ENCODE measurements around the gene SLC46A1. TPM values are rescaled to one million over a fixed set of nuclear protein-coding genes. Genes with fewer than 3 reads are reported as not detected.
A peak's percentile ranks its signal among the peaks of the same experiment; 100 is the strongest.

SLC46A1 gene
- total and polyA plus RNA-seq, 2 of the 13 experiments (the other 11 are each of a cell fraction or from before 2014, with no cell fraction given) = 19.6 to 22.6 TPM

DNA sequence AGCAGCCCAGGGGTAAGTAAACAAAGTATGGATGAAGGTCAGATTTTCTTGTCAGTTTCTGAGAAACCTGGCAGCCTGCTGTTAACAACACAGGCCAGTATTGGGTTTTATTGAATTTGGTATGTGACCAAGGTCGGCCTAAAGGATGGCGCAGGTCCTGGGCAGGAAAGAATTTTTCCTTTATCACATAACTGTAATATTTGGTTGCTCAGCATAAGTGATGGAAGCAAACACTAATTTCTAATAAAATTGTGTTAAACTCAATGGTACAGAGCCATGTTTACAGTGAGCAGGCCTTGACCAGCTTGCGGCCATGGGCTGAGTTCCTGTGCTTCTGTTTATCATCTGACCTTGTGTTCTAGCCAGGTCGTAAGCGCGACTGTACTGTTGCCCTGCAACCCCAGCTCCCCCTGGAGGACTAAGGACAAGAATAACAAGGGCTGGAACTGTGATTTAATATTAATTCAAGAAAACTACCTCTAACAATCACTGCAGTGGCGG, 59.2 kb downstream of the SLC46A1 start (continued):
- TF ChIP-seq, protein P1, sequence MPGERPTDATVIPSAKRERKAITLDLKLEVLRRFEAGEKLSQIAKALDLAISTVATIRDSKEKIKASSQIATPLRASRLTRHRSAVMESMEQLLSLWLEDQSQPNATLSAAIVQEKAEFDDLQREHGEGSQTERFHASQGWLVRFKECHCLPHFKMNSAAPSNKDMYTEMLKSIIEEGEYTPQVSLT (CRISPR knock-in tag; IDR thresholded peaks at IDR 0.05; ENCODE audit: borderline replicate concordance, low read depth) = no peak
- TF ChIP-seq ZNF264 (CRISPR knock-in tag; IDR thresholded peaks at IDR 0.05) (0 out of 2 replicates have a peak, but pooled peaks have one; percentile 37), PAF1 (CRISPR knock-in tag; IDR thresholded peaks at IDR 0.05) (no peak), ZSCAN31 (CRISPR knock-in tag; IDR thresholded peaks at IDR 0.05; ENCODE audit: low read depth) (no peak), ZNF841 (CRISPR knock-in tag; IDR thresholded peaks at IDR 0.05; ENCODE audit: borderline replicate concordance) (no peak), ZNF883 (CRISPR knock-in tag; IDR thresholded peaks at IDR 0.05; ENCODE audit: not compliant biosample characterization) (no peak), GFI1 (CRISPR knock-in tag; IDR thresholded peaks at IDR 0.05; ENCODE audit: borderline replicate concordance) (peak; percentile 73; the same call in 1 of the 2 replicates), ZNF652 (CRISPR knock-in tag; IDR thresholded peaks at IDR 0.05; ENCODE audit: borderline replicate concordance, low read depth) (peak; percentile 39; the same call in 1 of the 2 replicates), ZNF484 (CRISPR knock-in tag; IDR thresholded peaks at IDR 0.05; ENCODE audit: borderline replicate concordance, low read depth) (no peak), ZBTB1 (CRISPR knock-in tag; IDR thresholded peaks at IDR 0.05; ENCODE audit: borderline replicate concordance) (no peak), SOX6 (IDR thresholded peaks at IDR 0.05) (no peak), SOX6 (CRISPR knock-in tag; IDR thresholded peaks at IDR 0.05) (peak; percentile 11; the same call in 1 of the 2 replicates), ZFP90 (CRISPR knock-in tag; IDR thresholded peaks at IDR 0.05; ENCODE audit: borderline replicate concordance) (0 out of 2 replicates have a peak, but pooled peaks have one; percentile 47), NCOA2 (CRISPR knock-in tag; IDR thresholded peaks at IDR 0.05) (peak; percentile 46; the same call in 1 of the 2 replicates)
- TF ChIP-seq, protein P2, sequence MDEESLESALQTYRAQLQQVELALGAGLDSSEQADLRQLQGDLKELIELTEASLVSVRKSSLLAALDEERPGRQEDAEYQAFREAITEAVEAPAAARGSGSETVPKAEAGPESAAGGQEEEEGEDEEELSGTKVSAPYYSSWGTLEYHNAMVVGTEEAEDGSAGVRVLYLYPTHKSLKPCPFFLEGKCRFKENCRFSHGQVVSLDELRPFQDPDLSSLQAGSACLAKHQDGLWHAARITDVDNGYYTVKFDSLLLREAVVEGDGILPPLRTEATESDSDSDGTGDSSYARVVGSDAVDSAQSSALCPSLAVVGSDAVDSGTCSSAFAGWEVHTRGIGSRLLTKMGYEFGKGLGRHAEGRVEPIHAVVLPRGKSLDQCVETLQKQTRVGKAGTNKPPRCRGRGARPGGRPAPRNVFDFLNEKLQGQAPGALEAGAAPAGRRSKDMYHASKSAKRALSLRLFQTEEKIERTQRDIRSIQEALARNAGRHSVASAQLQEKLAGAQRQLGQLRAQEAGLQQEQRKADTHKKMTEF (CRISPR knock-in tag; IDR thresholded peaks at IDR 0.05) = 0 out of 2 replicates have a peak, but pooled peaks have one; percentile 31
- TF ChIP-seq, protein P3, sequence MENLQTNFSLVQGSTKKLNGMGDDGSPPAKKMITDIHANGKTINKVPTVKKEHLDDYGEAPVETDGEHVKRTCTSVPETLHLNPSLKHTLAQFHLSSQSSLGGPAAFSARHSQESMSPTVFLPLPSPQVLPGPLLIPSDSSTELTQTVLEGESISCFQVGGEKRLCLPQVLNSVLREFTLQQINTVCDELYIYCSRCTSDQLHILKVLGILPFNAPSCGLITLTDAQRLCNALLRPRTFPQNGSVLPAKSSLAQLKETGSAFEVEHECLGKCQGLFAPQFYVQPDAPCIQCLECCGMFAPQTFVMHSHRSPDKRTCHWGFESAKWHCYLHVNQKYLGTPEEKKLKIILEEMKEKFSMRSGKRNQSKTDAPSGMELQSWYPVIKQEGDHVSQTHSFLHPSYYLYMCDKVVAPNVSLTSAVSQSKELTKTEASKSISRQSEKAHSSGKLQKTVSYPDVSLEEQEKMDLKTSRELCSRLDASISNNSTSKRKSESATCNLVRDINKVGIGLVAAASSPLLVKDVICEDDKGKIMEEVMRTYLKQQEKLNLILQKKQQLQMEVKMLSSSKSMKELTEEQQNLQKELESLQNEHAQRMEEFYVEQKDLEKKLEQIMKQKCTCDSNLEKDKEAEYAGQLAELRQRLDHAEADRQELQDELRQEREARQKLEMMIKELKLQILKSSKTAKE (CRISPR knock-in tag; IDR thresholded peaks at IDR 0.05; ENCODE audit: borderline replicate concordance) = 0 out of 2 replicates have a peak, but pooled peaks have one; percentile 15
- TF ChIP-seq, protein P4, sequence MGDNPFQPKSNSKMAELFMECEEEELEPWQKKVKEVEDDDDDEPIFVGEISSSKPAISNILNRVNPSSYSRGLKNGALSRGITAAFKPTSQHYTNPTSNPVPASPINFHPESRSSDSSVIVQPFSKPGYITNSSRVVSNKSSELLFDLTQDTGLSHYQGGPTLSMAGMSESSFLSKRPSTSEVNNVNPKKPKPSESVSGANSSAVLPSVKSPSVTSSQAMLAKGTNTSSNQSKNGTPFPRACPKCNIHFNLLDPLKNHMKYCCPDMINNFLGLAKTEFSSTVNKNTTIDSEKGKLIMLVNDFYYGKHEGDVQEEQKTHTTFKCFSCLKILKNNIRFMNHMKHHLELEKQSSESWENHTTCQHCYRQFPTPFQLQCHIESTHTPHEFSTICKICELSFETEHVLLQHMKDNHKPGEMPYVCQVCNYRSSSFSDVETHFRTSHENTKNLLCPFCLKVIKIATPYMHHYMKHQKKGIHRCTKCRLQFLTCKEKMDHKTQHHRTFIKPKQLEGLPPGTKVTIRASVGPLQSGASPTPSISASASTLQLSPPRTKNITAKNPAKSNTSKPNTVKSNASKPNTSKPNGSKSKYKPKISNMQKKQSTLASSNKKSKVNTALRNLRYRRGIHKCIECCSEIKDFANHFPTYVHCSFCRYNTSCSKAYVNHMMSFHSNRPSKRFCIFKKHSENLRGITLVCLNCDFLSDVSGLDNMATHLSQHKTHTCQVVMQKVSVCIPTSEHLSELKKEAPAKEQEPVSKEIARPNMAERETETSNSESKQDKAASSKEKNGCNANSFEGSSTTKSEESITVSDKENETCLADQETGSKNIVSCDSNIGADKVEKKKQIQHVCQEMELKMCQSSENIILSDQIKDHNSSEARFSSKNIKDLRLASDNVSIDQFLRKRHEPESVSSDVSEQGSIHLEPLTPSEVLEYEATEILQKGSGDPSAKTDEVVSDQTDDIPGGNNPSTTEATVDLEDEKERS (CRISPR knock-in tag; IDR thresholded peaks at IDR 0.05) = 0 out of 2 replicates have a peak, but pooled peaks have one; percentile 55
- TF ChIP-seq, protein P5, sequence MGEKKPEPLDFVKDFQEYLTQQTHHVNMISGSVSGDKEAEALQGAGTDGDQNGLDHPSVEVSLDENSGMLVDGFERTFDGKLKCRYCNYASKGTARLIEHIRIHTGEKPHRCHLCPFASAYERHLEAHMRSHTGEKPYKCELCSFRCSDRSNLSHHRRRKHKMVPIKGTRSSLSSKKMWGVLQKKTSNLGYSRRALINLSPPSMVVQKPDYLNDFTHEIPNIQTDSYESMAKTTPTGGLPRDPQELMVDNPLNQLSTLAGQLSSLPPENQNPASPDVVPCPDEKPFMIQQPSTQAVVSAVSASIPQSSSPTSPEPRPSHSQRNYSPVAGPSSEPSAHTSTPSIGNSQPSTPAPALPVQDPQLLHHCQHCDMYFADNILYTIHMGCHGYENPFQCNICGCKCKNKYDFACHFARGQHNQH (CRISPR knock-in tag; IDR thresholded peaks at IDR 0.05) = 0 out of 2 replicates have a peak, but pooled peaks have one; percentile 49
- TF ChIP-seq, protein P6, sequence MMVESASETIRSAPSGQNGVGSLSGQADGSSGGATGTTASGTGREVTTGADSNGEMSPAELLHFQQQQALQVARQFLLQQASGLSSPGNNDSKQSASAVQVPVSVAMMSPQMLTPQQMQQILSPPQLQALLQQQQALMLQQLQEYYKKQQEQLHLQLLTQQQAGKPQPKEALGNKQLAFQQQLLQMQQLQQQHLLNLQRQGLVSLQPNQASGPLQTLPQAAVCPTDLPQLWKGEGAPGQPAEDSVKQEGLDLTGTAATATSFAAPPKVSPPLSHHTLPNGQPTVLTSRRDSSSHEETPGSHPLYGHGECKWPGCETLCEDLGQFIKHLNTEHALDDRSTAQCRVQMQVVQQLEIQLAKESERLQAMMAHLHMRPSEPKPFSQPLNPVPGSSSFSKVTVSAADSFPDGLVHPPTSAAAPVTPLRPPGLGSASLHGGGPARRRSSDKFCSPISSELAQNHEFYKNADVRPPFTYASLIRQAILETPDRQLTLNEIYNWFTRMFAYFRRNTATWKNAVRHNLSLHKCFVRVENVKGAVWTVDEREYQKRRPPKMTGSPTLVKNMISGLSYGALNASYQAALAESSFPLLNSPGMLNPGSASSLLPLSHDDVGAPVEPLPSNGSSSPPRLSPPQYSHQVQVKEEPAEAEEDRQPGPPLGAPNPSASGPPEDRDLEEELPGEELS (CRISPR knock-in tag; IDR thresholded peaks at IDR 0.05) = peak; percentile 50; the same call in 1 of the 2 replicates
